Astrocyte (in vitro differentiated cells and primary cell): Measurements from ENCODE around the gene VDR. TPM values are rescaled to one million over a fixed set of nuclear protein-coding genes. Genes with fewer than 3 reads are reported as not detected.

Source experiments
- DNase-seq: peaks from one replicate; pipeline ENCODE4 v3.0.0-alpha.2; 2010; ENCODE audit warnings: low read depth
- FAIRE-seq: peaks from 2 replicates; lab custom pipeline; 2011; peaks lifted over from hg19 to GRCh38; lab: Jason Lieb, UNC
- H2AFZ ChIP-seq: 2 replicates; pipeline ENCODE4 v1.6.0; 2012; ENCODE audit warnings: low read depth, low read length, inconsistent platforms
- H3K27ac ChIP-seq: 2 replicates; pipeline ENCODE4 v1.5.1; 2011; ENCODE audit warnings: low read depth, low read length, inconsistent platforms
- H3K27me3 ChIP-seq: 2 replicates; pipeline ENCODE4 v1.6.0; 2011; ENCODE audit warnings: low read length, inconsistent platforms; ENCODE audit not compliant: insufficient read depth
- H3K36me3 ChIP-seq: 2 replicates; pipeline ENCODE4 v1.5.1; 2011; ENCODE audit warnings: low read length, inconsistent platforms; ENCODE audit not compliant: insufficient read depth
- H3K4me1 ChIP-seq: 2 replicates; pipeline ENCODE4 v1.5.1; 2011; ENCODE audit warnings: low read length, inconsistent platforms; ENCODE audit not compliant: insufficient read depth
- H3K4me2 ChIP-seq: 2 replicates; pipeline ENCODE4 v1.6.0; 2012; ENCODE audit warnings: low read length, inconsistent platforms
- H3K4me3 ChIP-seq: 2 replicates; pipeline ENCODE4 v1.5.1; 2011; ENCODE audit warnings: low read depth, mild to moderate bottlenecking, low read length, inconsistent platforms; ENCODE audit not compliant: insufficient read depth
- H3K79me2 ChIP-seq: 2 replicates; pipeline ENCODE4 v1.6.0; 2012; ENCODE audit warnings: mild to moderate bottlenecking, low read length, inconsistent platforms; ENCODE audit not compliant: insufficient read depth
- H3K9ac ChIP-seq: 2 replicates; pipeline ENCODE4 v1.6.0; 2012; ENCODE audit warnings: mild to moderate bottlenecking, low read length, inconsistent platforms
- H3K9me3 ChIP-seq: 2 replicates; pipeline ENCODE4 v1.5.1; 2012; ENCODE audit warnings: low read depth, mild to moderate bottlenecking, low read length, inconsistent platforms; ENCODE audit not compliant: insufficient read depth
- H4K20me1 ChIP-seq: 2 replicates; pipeline ENCODE4 v1.6.0; 2012; ENCODE audit warnings: low read length, inconsistent platforms; ENCODE audit not compliant: insufficient read depth
- H3K27ac Mint-ChIP-seq: one replicate; pipeline ENCODE4 v1.8.0; 2021; ENCODE audit warnings: mild to moderate bottlenecking, mixed read lengths; ENCODE audit not compliant: unreplicated experiment
- H3K27me3 Mint-ChIP-seq: one replicate; pipeline ENCODE4 v1.8.0; 2021; ENCODE audit warnings: low read depth, mixed read lengths; ENCODE audit not compliant: unreplicated experiment
- H3K36me3 Mint-ChIP-seq: one replicate; pipeline ENCODE4 v1.8.0; 2021; ENCODE audit warnings: low read depth, mixed read lengths; ENCODE audit not compliant: unreplicated experiment
- H3K4me1 Mint-ChIP-seq: one replicate; pipeline ENCODE4 v1.8.0; 2021; ENCODE audit warnings: low read depth, mixed read lengths; ENCODE audit not compliant: unreplicated experiment
- H3K4me3 Mint-ChIP-seq: one replicate; pipeline ENCODE4 v1.8.0; 2021; ENCODE audit warnings: mild to moderate bottlenecking, moderate library complexity, mixed read lengths; ENCODE audit not compliant: unreplicated experiment
- H3K9me3 Mint-ChIP-seq: one replicate; pipeline ENCODE4 v1.8.0; 2021; ENCODE audit warnings: mild to moderate bottlenecking, mixed read lengths; ENCODE audit not compliant: unreplicated experiment
- EZH2 ChIP-seq: IDR thresholded peaks from 2 replicates; pipeline ENCODE4 v1.6.1; 2012; ENCODE audit warnings: mild to moderate bottlenecking, low read length, inconsistent platforms; ENCODE audit not compliant: insufficient read depth
- total RNA-seq: library from RNA; stranded (reverse); gene quantifications from 2 replicates; pipeline ENCODE4 v1.2.1, GENCODE V29; 2021
- TF ChIP-seq, protein P1 (sequence below): IDR thresholded peaks from 2 replicates; pipeline ENCODE4 v1.5.1; 2011; ENCODE audit warnings: low read depth, mild to moderate bottlenecking, inconsistent platforms, low read length, moderate library complexity; ENCODE audit not compliant: insufficient read depth

The VDR gene
- total RNA-seq, 1 donor from 2014 or later: 6.6 TPM

DNA sequence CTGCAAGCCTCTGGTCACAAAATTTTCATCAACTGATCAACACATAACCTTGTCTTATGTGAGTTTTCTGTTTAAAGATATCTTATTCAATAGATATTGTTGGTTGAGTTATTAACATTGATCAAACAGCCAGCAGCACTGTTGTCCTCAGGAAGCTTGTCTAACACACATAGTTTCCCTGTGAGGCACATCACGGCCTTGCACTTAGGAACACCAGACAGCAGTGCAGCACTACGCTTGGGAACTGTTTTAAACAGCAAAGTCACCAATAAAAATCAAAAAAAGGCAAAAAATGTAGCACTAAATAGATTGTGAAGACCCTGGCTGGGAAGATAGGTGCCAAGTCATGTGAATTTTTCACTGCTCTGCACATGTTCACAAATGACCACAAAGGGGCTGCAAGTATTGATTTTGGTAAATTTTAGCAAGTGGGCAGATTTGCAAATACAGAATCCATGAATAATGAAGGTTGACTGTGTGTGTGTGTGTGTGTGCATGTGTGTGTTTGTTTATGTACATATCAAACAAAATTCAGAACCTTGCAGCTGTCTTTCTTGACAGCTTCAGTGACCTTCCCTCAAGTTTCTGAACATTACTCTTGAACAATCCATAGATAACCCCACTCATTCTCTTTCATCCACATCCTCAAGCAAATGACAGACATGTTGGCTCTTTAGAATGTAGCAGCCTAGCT is 28.9 kb downstream of the VDR start:
- no peaks in the 10 kb centered on the region for H3K4me1 ChIP-seq
- peaks cover 53% of the 10 kb centered on the region for H3K36me3 Mint-ChIP-seq
- no peaks in the 10 kb centered on the region for H3K36me3 ChIP-seq
- H3K9ac ChIP-seq: no peak overlapping the region
- no peak overlapping the region for H2AFZ ChIP-seq
- H3K79me2 ChIP-seq: no peaks in the 10 kb centered on the region
- H3K4me3 ChIP-seq: no peak overlapping the region
- DNase-seq (no peak), FAIRE-seq (no peak)
- peaks cover 80% of the 10 kb centered on the region for H3K27me3 Mint-ChIP-seq
- H3K9me3 ChIP-seq: peaks cover 11% of the 10 kb centered on the region
- no peak overlapping the region for H3K27ac ChIP-seq
- no peak overlapping the region for H3K4me3 Mint-ChIP-seq
- H3K27ac Mint-ChIP-seq: no peak overlapping the region
- H3K4me2 ChIP-seq: no peak overlapping the region
- no peaks in the 10 kb centered on the region for H3K27me3 ChIP-seq
- H3K4me1 Mint-ChIP-seq: peaks cover 23% of the 10 kb centered on the region
- H4K20me1 ChIP-seq: no peaks in the 10 kb centered on the region
- peaks cover 16% of the 10 kb centered on the region for H3K9me3 Mint-ChIP-seq
- TF ChIP-seq, protein P1, sequence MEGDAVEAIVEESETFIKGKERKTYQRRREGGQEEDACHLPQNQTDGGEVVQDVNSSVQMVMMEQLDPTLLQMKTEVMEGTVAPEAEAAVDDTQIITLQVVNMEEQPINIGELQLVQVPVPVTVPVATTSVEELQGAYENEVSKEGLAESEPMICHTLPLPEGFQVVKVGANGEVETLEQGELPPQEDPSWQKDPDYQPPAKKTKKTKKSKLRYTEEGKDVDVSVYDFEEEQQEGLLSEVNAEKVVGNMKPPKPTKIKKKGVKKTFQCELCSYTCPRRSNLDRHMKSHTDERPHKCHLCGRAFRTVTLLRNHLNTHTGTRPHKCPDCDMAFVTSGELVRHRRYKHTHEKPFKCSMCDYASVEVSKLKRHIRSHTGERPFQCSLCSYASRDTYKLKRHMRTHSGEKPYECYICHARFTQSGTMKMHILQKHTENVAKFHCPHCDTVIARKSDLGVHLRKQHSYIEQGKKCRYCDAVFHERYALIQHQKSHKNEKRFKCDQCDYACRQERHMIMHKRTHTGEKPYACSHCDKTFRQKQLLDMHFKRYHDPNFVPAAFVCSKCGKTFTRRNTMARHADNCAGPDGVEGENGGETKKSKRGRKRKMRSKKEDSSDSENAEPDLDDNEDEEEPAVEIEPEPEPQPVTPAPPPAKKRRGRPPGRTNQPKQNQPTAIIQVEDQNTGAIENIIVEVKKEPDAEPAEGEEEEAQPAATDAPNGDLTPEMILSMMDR: no peak
- no peak for TF ChIP-seq EZH2

DNA sequence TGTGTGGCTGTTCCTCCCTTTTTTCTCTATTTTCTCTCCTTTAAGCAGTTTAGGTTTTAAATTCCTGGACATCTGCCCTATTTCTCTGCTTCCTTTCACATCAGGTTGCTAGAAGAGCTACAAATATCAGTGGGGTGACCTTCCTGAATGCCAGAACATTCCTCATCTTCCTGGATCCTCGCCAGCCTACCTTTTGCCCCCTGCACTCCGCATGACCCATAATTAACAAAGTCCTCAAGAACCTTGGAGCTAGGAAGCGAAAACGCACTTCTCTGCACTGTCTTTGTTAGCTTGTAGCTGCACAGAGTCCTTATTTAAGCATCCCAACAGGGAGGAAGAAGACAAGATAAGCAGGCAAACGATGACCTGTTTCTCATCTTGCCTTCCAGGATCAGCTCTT is 30.5 kb downstream of the VDR start:
- Histone ChIP-seq H3K4me1 (no peaks in the 10 kb centered on the region), H3K79me2 (no peaks in the 10 kb centered on the region), H3K36me3 (no peaks in the 10 kb centered on the region), H3K9ac (no peak overlapping the region), H3K9me3 (peaks cover 11% of the 10 kb centered on the region), H3K27ac (no peak overlapping the region), H4K20me1 (no peaks in the 10 kb centered on the region), H3K4me2 (no peak overlapping the region), H3K4me3 (no peak overlapping the region), H2AFZ (no peak overlapping the region), H3K27me3 (no peaks in the 10 kb centered on the region)
- Mint-ChIP-seq H3K9me3 (peaks cover 16% of the 10 kb centered on the region), H3K27ac (no peak overlapping the region), H3K27me3 (peaks cover 72% of the 10 kb centered on the region), H3K4me1 (peaks cover 16% of the 10 kb centered on the region), H3K36me3 (peaks cover 54% of the 10 kb centered on the region), H3K4me3 (no peak overlapping the region)
- TF ChIP-seq EZH2: no peak
- TF ChIP-seq, protein P1: no peak
- FAIRE-seq (no peak), DNase-seq (no peak)

- Histone ChIP-seq H3K4me3 (no peak overlapping the region), H4K20me1 (no peaks in the 10 kb centered on the region), H3K4me1 (peaks cover 12% of the 10 kb centered on the region), H3K27me3 (no peaks in the 10 kb centered on the region), H3K9me3 (no peaks in the 10 kb centered on the region), H3K36me3 (no peaks in the 10 kb centered on the region), H3K4me2 (no peak overlapping the region), H3K9ac (no peak overlapping the region), H3K79me2 (no peaks in the 10 kb centered on the region), H3K27ac (no peak overlapping the region), H2AFZ (no peak overlapping the region)
- Mint-ChIP-seq H3K4me3 (no peak overlapping the region), H3K9me3 (peaks cover 8% of the 10 kb centered on the region), H3K36me3 (peaks cover 22% of the 10 kb centered on the region), H3K27me3 (peaks cover 41% of the 10 kb centered on the region), H3K4me1 (peaks cover 7% of the 10 kb centered on the region), H3K27ac (no peak overlapping the region)
- FAIRE-seq (no peak), DNase-seq (no peak)
- TF ChIP-seq EZH2: no peak
- TF ChIP-seq, protein P1: peak; percentile 15
Measured at GRCh38 chr12:47870175-47870781, 34.5 kb downstream of the VDR start.
